Measurements from ENCODE around the gene RRBP1. TPM values are rescaled to one million over a fixed set of nuclear protein-coding genes. Genes with fewer than 3 reads are reported as not detected.

RRBP1 gene
- total and polyA plus RNA-seq, 4 donors: 75.4 to 202 (median 130) TPM

- H3K9me3 ChIP-seq (ENCODE audit: control insufficient read depth in 4 of 4, low read length in 3 of 4): peaks cover 0 to 2% (median 0%) of the 10 kb centered on the region in 4 donors
- H3K9ac ChIP-seq (ENCODE audit: low read depth in 1 of 2, low read length in 2 of 2): no peak overlapping the region
- H3K4me3 ChIP-seq (ENCODE audit: low read depth in 1 of 3, low read length in 3 of 3): no peak overlapping the region
- no peak for DNase-seq (ENCODE audit: low spot score)
- H3K4me1 ChIP-seq (ENCODE audit: control insufficient read depth in 4 of 4, insufficient read depth in 4 of 4, low read length in 3 of 4): peaks cover 14 to 33% (median 29%) of the 10 kb centered on the region in 4 donors
- peaks cover 4 to 47% (median 34%) of the 10 kb centered on the region in 4 donors for H3K36me3 ChIP-seq (ENCODE audit: control insufficient read depth in 4 of 4, insufficient read depth in 3 of 4, low read depth in 1 of 4, low read length in 3 of 4)
- no peaks in the 10 kb centered on the region for H3K27me3 ChIP-seq (ENCODE audit: control insufficient read depth in 4 of 4, insufficient read depth in 4 of 4, low read length in 3 of 4)
- 98% methylated on average over 2 of the region's 2 CpGs for WGBS
- no peak for TF ChIP-seq SP1 (IDR thresholded peaks at IDR 0.05)
- TF ChIP-seq RAD21 (IDR thresholded peaks at IDR 0.05): no peak
- no peak for TF ChIP-seq HNF4G (IDR thresholded peaks at IDR 0.05)
- no peak for TF ChIP-seq ATF3 (IDR thresholded peaks at IDR 0.05)
- no peak for TF ChIP-seq EGR1 (IDR thresholded peaks at IDR 0.05; ENCODE audit: low read depth in 2 of 2)
- no peak for TF ChIP-seq FOXA2 (IDR thresholded peaks at IDR 0.05)
- TF ChIP-seq MAX (IDR thresholded peaks at IDR 0.05): no peak
- no peak for TF ChIP-seq REST (IDR thresholded peaks at IDR 0.05)
- TF ChIP-seq RXRA (IDR thresholded peaks at IDR 0.05): no peak
- TF ChIP-seq ZBTB33 (IDR thresholded peaks at IDR 0.05): no peak
- TF ChIP-seq GABPA (IDR thresholded peaks at IDR 0.05 in 1 of 2, conservative IDR thresholded peaks at IDR 0.05 in 1 of 2): no peak
- TF ChIP-seq HNF4A (conservative IDR thresholded peaks at IDR 0.05): no peak
- no peak for TF ChIP-seq CTCF (IDR thresholded peaks at IDR 0.05; ENCODE audit: low read depth, low read length, missing input control)
- TF ChIP-seq FOXA1 (IDR thresholded peaks at IDR 0.05): no peak
- no peak for TF ChIP-seq NR2F2 (IDR thresholded peaks at IDR 0.05)
- TF ChIP-seq YY1 (IDR thresholded peaks at IDR 0.05): no peak
- no peak for TF ChIP-seq JUND (IDR thresholded peaks at IDR 0.05)
- H3K27ac ChIP-seq (ENCODE audit: low read depth in 1 of 2, low read length in 2 of 2): no peak overlapping the region
Measured at GRCh38 chr20:17658648-17658993, 23.4 kb downstream of the RRBP1 start.
